22Rv1 (cell line): ENCODE results near the gene ZNF627.
"Not testable (repeated sequence)": the region's sequence is repeated elsewhere in the genome, so short reads cannot be mapped to it uniquely, and the experiment has no call there.

Experiments used
- H3K27ac ChIP-seq: fragments of 450-650 bp; 2 replicates; pipeline ENCODE4 v1.5.1; 2017
- CTCF ChIP-seq: fragments of 450-650 bp; IDR thresholded peaks from 2 replicates; pipeline ENCODE4 v1.5.1; 2017; ENCODE audit warnings: mild to moderate bottlenecking
- ZFX ChIP-seq: fragments of 450-650 bp; IDR thresholded peaks from 2 replicates; pipeline ENCODE4 v1.6.1; 2017; ENCODE audit warnings: antibody characterized with exemption, borderline replicate concordance

Gene ZNF627

GRCh38 chr19:11566164-11566563, 31.1 kb upstream of the ZNF627 start:
- H3K27ac ChIP-seq: no peak overlapping the region
- TF ChIP-seq CTCF (no peak), ZFX (no peak)

- TF ChIP-seq CTCF (no peak), ZFX (no peak)
- H3K27ac ChIP-seq: no peak overlapping the region
Measured at GRCh38 chr19:11570039-11570462, 27.2 kb upstream of the ZNF627 start.

GRCh38 chr19:11573354-11573753, 23.9 kb upstream of the ZNF627 start:
- H3K27ac ChIP-seq: not testable (repeated sequence)

GRCh38 chr19:11573763-11574162, 23.5 kb upstream of the ZNF627 start:
- not testable (repeated sequence) for H3K27ac ChIP-seq

- TF ChIP-seq ZFX (no peak), CTCF (no peak)
- no peak overlapping the region for H3K27ac ChIP-seq
Measured at GRCh38 chr19:11574689-11575088, 22.6 kb upstream of the ZNF627 start.

- no peak overlapping the region for H3K27ac ChIP-seq
- TF ChIP-seq CTCF: no peak
- no peak for TF ChIP-seq ZFX
Measured at GRCh38 chr19:11576227-11576626, 21.1 kb upstream of the ZNF627 start.

GRCh38 chr19:11577451-11578257, 19.6 kb upstream of the ZNF627 start, which contains the start of gene ACP5:
Gene ACP5 (minus strand): TSS chr19:11577645. CDS start chr19:11577317, 328 bp downstream.
- no peak for TF ChIP-seq CTCF
- TF ChIP-seq ZFX: no peak
- H3K27ac ChIP-seq: no peak within 1 kb of the TSS

- H3K27ac ChIP-seq: no peak overlapping the region
Measured at GRCh38 chr19:11578258-11579142, 18.8 kb upstream of the ZNF627 start.

More at GRCh38 chr19:11578258-11579142, 18.8 kb upstream of the ZNF627 start:
- TF ChIP-seq ZFX (no peak), CTCF (no peak)
